ENCODE data around the gene CYP3A4.
"Not testable (repeated sequence)": the region's sequence is repeated elsewhere in the genome, so short reads cannot be mapped to it uniquely, and the experiment has no call there.

The CYP3A4 gene

GRCh38 chr7:99791667-99792369 lies 7.8 kb upstream of the CYP3A4 start:
- DNase-seq = no peak

GRCh38 chr7:99791021-99791420 lies 7.0 kb upstream of the CYP3A4 start:
- DNase-seq = no peak

- no peak for DNase-seq
Observed at GRCh38 chr7:99790407-99790806, 6.4 kb upstream of the CYP3A4 start.

GRCh38 chr7:99789441-99790070 lies 5.6 kb upstream of the CYP3A4 start:
- no peak for DNase-seq

GRCh38 chr7:99788554-99788953 lies 4.6 kb upstream of the CYP3A4 start:
- DNase-seq = no peak

GRCh38 chr7:99786726-99787335 lies 2.8 kb upstream of the CYP3A4 start:
- DNase-seq = no peak

- not testable (repeated sequence) for DNase-seq
Observed at GRCh38 chr7:99785654-99786053, 1.7 kb upstream of the CYP3A4 start.

- DNase-seq = no peak
Observed at GRCh38 chr7:99782012-99782953, 1.7 kb downstream of the CYP3A4 start.

GRCh38 chr7:99780588-99780987 lies 3.4 kb downstream of the CYP3A4 start:
- no peak for DNase-seq

GRCh38 chr7:99779949-99780348 lies 4.0 kb downstream of the CYP3A4 start:
- DNase-seq = no peak

- DNase-seq = no peak
Observed at GRCh38 chr7:99778880-99779279, 5.1 kb downstream of the CYP3A4 start.

GRCh38 chr7:99773395-99773794 lies 10.6 kb downstream of the CYP3A4 start:
- not testable (repeated sequence) for DNase-seq

- no peak for DNase-seq
Observed at GRCh38 chr7:99772565-99772964, 11.4 kb downstream of the CYP3A4 start.

- DNase-seq = not testable (repeated sequence)
Observed at GRCh38 chr7:99769494-99769893, 14.5 kb downstream of the CYP3A4 start.

GRCh38 chr7:99768471-99768870 lies 15.5 kb downstream of the CYP3A4 start:
- no peak for DNase-seq

- no peak for DNase-seq
Observed at GRCh38 chr7:99767662-99768061, 16.3 kb downstream of the CYP3A4 start.

GRCh38 chr7:99766484-99767099 lies 17.4 kb downstream of the CYP3A4 start:
- DNase-seq = no peak

GRCh38 chr7:99764478-99764877 lies 19.5 kb downstream of the CYP3A4 start:
- DNase-seq = no peak

GRCh38 chr7:99762680-99763327 lies 21.2 kb downstream of the CYP3A4 start:
- no peak for DNase-seq

- no peak for DNase-seq
Observed at GRCh38 chr7:99755085-99755484, 28.9 kb downstream of the CYP3A4 start.

GRCh38 chr7:99752356-99752755 lies 31.6 kb downstream of the CYP3A4 start:
- DNase-seq = no peak

Measured in NCI-H774 (cell line).